ENCODE data around the gene INKA2.

GRCh38 chr1:111727056-111727455 is 12.1 kb downstream of the INKA2 start:
- no peak for TF ChIP-seq CTCF (IDR thresholded peaks at IDR 0.05)
- TF ChIP-seq ZFX (IDR thresholded peaks at IDR 0.05; ENCODE audit: borderline replicate concordance), result no peak
